HepG2 (cell line): ENCODE data around the gene SPTAN1. TPM values are rescaled to one million over a fixed set of nuclear protein-coding genes. Genes with fewer than 3 reads are reported as not detected.

Experiments
- ATAC-seq: fragments of 200-7000 bp; cut with Tn5 transposase; 3 replicates; pipeline ENCODE4 v1.9.1; 2020; ENCODE audit warnings: mild to moderate bottlenecking, moderate library complexity
- BruUV-seq: library from RNA; stranded (reverse); fragments of 400-500 nt; replicated peaks from 2 replicates; lab custom pipeline; 2021; lab: Mats Ljungman, UMichigan
- CTCF ChIA-PET: fragments of 300-600 bp; formaldehyde crosslinking; extraction: SDS; loops from one replicate; lab custom pipeline; 2021; ENCODE audit warnings: low total read pairs, inconsistent platforms, low intra/inter-chr PET ratio; lab: Yijun Ruan, JAX
- POLR2A ChIA-PET: fragments of 350-600 bp; sonication (Branson Sonifier 250); formaldehyde crosslinking; loops from one replicate; lab custom pipeline; 2020; ENCODE audit warnings: antibody characterized with exemption, inconsistent platforms; lab: Yijun Ruan, JAX
- DNase-seq: peaks from one replicate; pipeline ENCODE4 v3.0.0-alpha.2; 2015; ENCODE audit warnings: low spot score
- FAIRE-seq: peaks from 3 replicates; lab custom pipeline; 2011; peaks lifted over from hg19 to GRCh38; lab: Jason Lieb, UNC
- H2AFZ ChIP-seq: one replicate; pipeline ENCODE4 v1.6.1; 2011; ENCODE audit warnings: low read length, inconsistent platforms
- H3K27ac ChIP-seq: fragments of 300-600 bp; 3 replicates; pipeline ENCODE4 v1.8.0; 2011; ENCODE audit warnings: mixed run types, mild to moderate bottlenecking, mixed read lengths, low read length, inconsistent platforms; ENCODE audit not compliant: insufficient read depth; ENCODE audit errors: extremely low read length
- H3K27me3 ChIP-seq, 2 experiments: fragments of 200-600 bp in 1 of 2; 2 replicates in 1 of 2; 3 replicates in 1 of 2; pipeline versions ENCODE4 v1.6.0 to v1.8.0; 2011; ENCODE audit warnings: low read length in 2 of 2, mild to moderate bottlenecking in 2 of 2, moderate library complexity in 2 of 2, inconsistent platforms in 1 of 2; ENCODE audit not compliant: insufficient read depth in 2 of 2, control insufficient read depth in 1 of 2
- H3K36me3 ChIP-seq, 2 experiments: fragments of 200-600 bp in 1 of 2; replicated peaks in 1 of 2; 2 replicates in 1 of 2; 3 replicates in 1 of 2; pipeline versions ENCODE4 v1.5.1 to v1.8.0; 2011; ENCODE audit warnings: low read length in 2 of 2, inconsistent platforms in 1 of 2; ENCODE audit not compliant: insufficient read depth in 2 of 2, control insufficient read depth in 1 of 2
- H3K4me1 ChIP-seq: 2 replicates; pipeline ENCODE4 v1.5.1; 2012; ENCODE audit warnings: low read length, inconsistent platforms; ENCODE audit not compliant: insufficient read depth
- H3K4me2 ChIP-seq: 2 replicates; pipeline ENCODE4 v1.6.0; 2011; ENCODE audit warnings: low read depth, low read length, inconsistent platforms
- H3K4me3 ChIP-seq, 3 experiments: fragments of 200-600 bp in 1 of 3; sonication (generic), shearing (Covaris generic) in 1 of 3; replicated peaks in 1 of 3; 2 replicates each; pipeline ENCODE4 v1.5.1; 2011 to 2016; ENCODE audit warnings: low read length in 3 of 3, inconsistent platforms in 2 of 3, low read depth in 2 of 3, mild to moderate bottlenecking in 2 of 3, control low read depth in 1 of 3, mixed read lengths in 1 of 3; ENCODE audit not compliant: insufficient read depth in 1 of 3
- H3K79me2 ChIP-seq: one replicate; pipeline ENCODE4 v1.6.1; 2011; ENCODE audit warnings: low read length, inconsistent platforms; ENCODE audit not compliant: insufficient read depth
- H3K9ac ChIP-seq: 2 replicates; pipeline ENCODE4 v1.6.0; 2011; ENCODE audit warnings: mild to moderate bottlenecking, low read depth, low read length, inconsistent platforms; ENCODE audit not compliant: insufficient read depth
- H3K9me3 ChIP-seq: 2 replicates; pipeline ENCODE4 v1.5.1; 2012; ENCODE audit warnings: mild to moderate bottlenecking, low read length
- H4K20me1 ChIP-seq: 2 replicates; pipeline ENCODE4 v1.6.0; 2011; ENCODE audit warnings: inconsistent platforms, mild to moderate bottlenecking, low read length, moderate library complexity; ENCODE audit not compliant: insufficient read depth
- CREB1 ChIP-seq, 2 experiments: fragments of 450-650 bp in 1 of 2; IDR thresholded peaks; 2 replicates each; pipeline ENCODE4 v1.6.1; 2016 to 2017; ENCODE audit warnings: control low read depth in 1 of 2, mild to moderate bottlenecking in 1 of 2, missing compliant biosample characterization in 1 of 2, missing genetic modification characterization in 1 of 2
- CSRNP2 ChIP-seq: sonication (generic); formaldehyde crosslinking; conservative IDR thresholded peaks from 2 replicates; pipeline ENCODE4 v1.8.0; 2022; ENCODE audit warnings: low read depth, missing genetic modification reagents
- DDIT3 ChIP-seq: sonication (generic); formaldehyde crosslinking; IDR thresholded peaks from 2 replicates; pipeline ENCODE4 v1.4.0; 2020; ENCODE audit warnings: mild to moderate bottlenecking, missing genetic modification reagents
- DNMT3B ChIP-seq: conservative IDR thresholded peaks from 2 replicates; pipeline ENCODE4 v1.6.1; 2016; ENCODE audit warnings: missing biosample characterization, control low read depth
- FOXJ3 ChIP-seq: sonication (generic); formaldehyde crosslinking; IDR thresholded peaks from 2 replicates; pipeline ENCODE4 v1.4.0; 2020; ENCODE audit warnings: missing genetic modification reagents, mild to moderate bottlenecking, borderline replicate concordance
- FUBP1 ChIP-seq: sonication (generic); formaldehyde crosslinking; IDR thresholded peaks from 2 replicates; pipeline ENCODE4 v1.5.1; 2020; ENCODE audit warnings: missing genetic modification reagents, mild to moderate bottlenecking, borderline replicate concordance
- HMGXB4 ChIP-seq, 2 experiments: sonication (generic) in 1 of 2; formaldehyde crosslinking in 1 of 2; IDR thresholded peaks; 2 replicates each; pipeline versions ENCODE4 v1.4.0 to v1.6.1; 2018 to 2020; ENCODE audit warnings: missing genetic modification reagents in 2 of 2, borderline replicate concordance in 1 of 2, low read depth in 1 of 2, mild to moderate bottlenecking in 1 of 2, missing biosample characterization in 1 of 2
- NFYC ChIP-seq: IDR thresholded peaks from 2 replicates; pipeline ENCODE4 v1.6.1; 2016; ENCODE audit warnings: missing genetic modification reagents, missing compliant biosample characterization
- PBX3 ChIP-seq: sonication (generic); formaldehyde crosslinking; IDR thresholded peaks from 2 replicates; pipeline ENCODE4 v1.8.1; 2023; ENCODE audit warnings: missing genetic modification reagents, inconsistent platforms, borderline replicate concordance
- SALL2 ChIP-seq: sonication (generic); formaldehyde crosslinking; IDR thresholded peaks from 2 replicates; pipeline ENCODE4 v1.8.1; 2023; ENCODE audit warnings: mild to moderate bottlenecking, missing genetic modification reagents, inconsistent platforms
- SMAD3 ChIP-seq: sonication (generic); formaldehyde crosslinking; IDR thresholded peaks from 2 replicates; pipeline ENCODE4 v1.4.0; 2020; ENCODE audit warnings: missing genetic modification reagents
- YEATS4 ChIP-seq: sonication (generic); formaldehyde crosslinking; IDR thresholded peaks from 2 replicates; pipeline ENCODE4 v1.4.0; 2020; ENCODE audit warnings: missing genetic modification reagents, borderline replicate concordance
- ZBTB26 ChIP-seq: IDR thresholded peaks from 2 replicates; pipeline ENCODE4 v1.6.1; 2016; ENCODE audit warnings: missing compliant biosample characterization, missing genetic modification reagents, borderline replicate concordance
- ZNF782 ChIP-seq: sonication (generic); formaldehyde crosslinking; IDR thresholded peaks from 2 replicates; pipeline ENCODE4 v1.4.0; 2020; ENCODE audit warnings: missing genetic modification reagents, mild to moderate bottlenecking, borderline replicate concordance
- WGBS: methylation state at CpG from one replicate; pipeline ENCODE4 v1.1.6; 2017; ENCODE audit warnings: low lambda C conversion rate; 5-methylcytosine and 5-hydroxymethylcytosine counted together
- in situ Hi-C: cut with HindIII; loops from 2 replicates; pipeline ENCODE4 v1.10.0; 2017; ENCODE audit warnings: low pct_unique_long_range_greater_than_20kb; ENCODE audit not compliant: extremely low pct_ligation_motif_present
- intact Hi-C: fragments of 100-400 bp; cut with micrococcal nuclease; formaldehyde crosslinking; loops from one replicate; pipeline ENCODE4 v1.10.0; 2022; ENCODE audit not compliant: unreplicated experiment
- polyA plus RNA-seq, 8 experiments: library from polyadenylated mRNA; depleted of rRNA in 3 of 8; stranded (reverse) in 7 of 8; unstranded in 1 of 8; fragments of >200 nt; fragmentation: Illumina TruSeq in 4 of 8; extraction: Trizol in 4 of 8; gene quantifications; 2 replicates each; pipeline versions ENCODE4 v1.2.1 to v1.2.3, GENCODE V29; 2011 to 2016; ENCODE audit warnings: low read depth in 4 of 8, missing spikeins in 1 of 8, mixed read lengths in 1 of 8; ENCODE audit not compliant: insufficient read depth in 1 of 8
- total RNA-seq, 5 experiments: library from RNA; depleted of rRNA; stranded (reverse); fragments of >200 nt; fragmentation: Illumina TruSeq; extraction: Trizol; gene quantifications; 2 replicates each; pipeline ENCODE4 v1.2.3, GENCODE V29; 2016; ENCODE audit warnings: low read depth in 1 of 5

SPTAN1 gene
- total and polyA plus RNA-seq, 2 of the 13 experiments (the other 11 are each of a cell fraction or from before 2014, with no cell fraction given), result 106 to 111 TPM

GRCh38 chr9:128523199-128523925 is 29.0 kb upstream of the SPTAN1 start:
- Histone ChIP-seq H3K4me3 (no peak overlapping the region), H3K27ac (no peak overlapping the region), H2AFZ (no peak overlapping the region), H3K9me3 (no peaks in the 10 kb centered on the region), H3K9ac (no peak overlapping the region), H3K4me1 (no peaks in the 10 kb centered on the region), H3K36me3 (peaks cover 11 to 29% of the 10 kb centered on the region in 2 experiments), H3K4me2 (no peak overlapping the region), H3K27me3 (no peaks in the 10 kb centered on the region), H3K79me2 (no peaks in the 10 kb centered on the region), H4K20me1 (no peaks in the 10 kb centered on the region)
- in situ Hi-C loops (no loop called here), intact Hi-C loops (no loop called here)
- FAIRE-seq (no peak), ATAC-seq (no peak), DNase-seq (no peak)
- no peak for TF ChIP-seq ZNF782 (CRISPR knock-in tag)
- TF ChIP-seq YEATS4, result no peak
- TF ChIP-seq DDIT3, result no peak
- no peak for TF ChIP-seq CSRNP2 (CRISPR knock-in tag)
- no peak for TF ChIP-seq FUBP1
- TF ChIP-seq SALL2 (CRISPR knock-in tag), result no peak
- TF ChIP-seq PBX3 (CRISPR knock-in tag), result no peak
- no peak for TF ChIP-seq FOXJ3 (CRISPR knock-in tag)
- no peak for TF ChIP-seq SMAD3 (CRISPR knock-in tag)
- TF ChIP-seq DNMT3B (CRISPR knock-in tag), result no peak
- TF ChIP-seq ZBTB26 (CRISPR knock-in tag), result no peak
- TF ChIP-seq CREB1 (IDR thresholded peaks at IDR 0.05), result no peak
- no peak for TF ChIP-seq CREB1 (CRISPR knock-in tag; IDR thresholded peaks at IDR 0.05)
- no peak for TF ChIP-seq NFYC
- no peak for TF ChIP-seq HMGXB4 (CRISPR knock-in tag; IDR thresholded peaks at IDR 0.05; ENCODE audit: borderline replicate concordance in 1 of 2, low read depth in 1 of 2)
- WGBS, result 96% methylated on average over 10 of the region's 13 CpGs
- ChIA-PET CTCF (no interaction called here), POLR2A (no interaction called here)
- BruUV-seq, result no TSS peak
